A673 (cell line): ENCODE results near the gene CCDC97. TPM values are rescaled to one million over a fixed set of nuclear protein-coding genes. Genes with fewer than 3 reads are reported as not detected.

Experiments used
- BruUV-seq: library from RNA; stranded (reverse); fragments of 400-500 nt; replicated peaks from 2 replicates; lab custom pipeline; 2021; lab: Mats Ljungman, UMichigan
- CTCF ChIA-PET: fragments of 300-600 bp; sonication (Branson Sonifier 250); formaldehyde crosslinking; loops from one replicate; lab custom pipeline; 2022; ENCODE audit warnings: antibody characterized with exemption; lab: Charles Lee
- POLR2A ChIA-PET: fragments of 300-600 bp; sonication (Branson Sonifier 250); formaldehyde crosslinking; loops from one replicate; lab custom pipeline; 2022; ENCODE audit warnings: antibody characterized with exemption; ENCODE audit not compliant: low non-redundant PET; lab: Charles Lee
- DNase-seq: peaks from one replicate; pipeline ENCODE4 v3.0.0-alpha.2; 2015; ENCODE audit warnings: low spot score
- H3K27ac ChIP-seq: fragments of 200-600 bp; sonication (generic); 2 replicates; pipeline ENCODE4 v1.5.1; 2016; ENCODE audit warnings: mixed run types, low read depth, mild to moderate bottlenecking, mixed read lengths, antibody characterized with exemption, low read length; ENCODE audit not compliant: poor library complexity, severe bottlenecking
- H3K27me3 ChIP-seq: fragments of 200-600 bp; sonication (generic); replicated peaks from 2 replicates; pipeline ENCODE4 v1.6.1; 2017; ENCODE audit warnings: mixed run types, low read depth, mild to moderate bottlenecking, mixed read lengths, antibody characterized with exemption, low read length; ENCODE audit not compliant: insufficient read depth, poor library complexity
- H3K36me3 ChIP-seq: fragments of 200-600 bp; sonication (generic); 2 replicates; pipeline ENCODE4 v1.6.1; 2016; ENCODE audit warnings: mixed run types, mild to moderate bottlenecking, mixed read lengths, antibody characterized with exemption, low read length; ENCODE audit not compliant: insufficient read depth, poor library complexity, severe bottlenecking
- H3K4me1 ChIP-seq: fragments of 200-600 bp; sonication (generic); 2 replicates; pipeline ENCODE4 v1.6.1; 2017; ENCODE audit warnings: mixed run types, mild to moderate bottlenecking, mixed read lengths, antibody characterized with exemption, low read length; ENCODE audit not compliant: insufficient read depth, poor library complexity, severe bottlenecking
- H3K4me3 ChIP-seq: fragments of 200-600 bp; sonication (generic); 2 replicates; pipeline ENCODE4 v1.5.1; 2016; ENCODE audit warnings: low read depth, mixed run types, mild to moderate bottlenecking, mixed read lengths, low read length; ENCODE audit not compliant: poor library complexity, severe bottlenecking
- H3K9me3 ChIP-seq: fragments of 200-600 bp; sonication (generic); 2 replicates; pipeline ENCODE4 v1.6.1; 2016; ENCODE audit warnings: mixed run types, low read depth, mild to moderate bottlenecking, mixed read lengths, antibody characterized with exemption, low read length; ENCODE audit not compliant: poor library complexity, severe bottlenecking
- CTCF ChIP-seq: fragments of 300-800, 200-600 bp; sonication (generic); conservative IDR thresholded peaks from 2 replicates; pipeline ENCODE4 v1.5.1; 2017; ENCODE audit warnings: low read depth, mild to moderate bottlenecking, antibody characterized with exemption, low read length, moderate library complexity, mixed read lengths
- EZH2 ChIP-seq: fragments of 200-600 bp; sonication (generic); IDR thresholded peaks from 2 replicates; pipeline ENCODE4 v1.6.1; 2017; ENCODE audit warnings: borderline replicate concordance, low read depth, mild to moderate bottlenecking, mixed read lengths, antibody characterized with exemption, low read length; ENCODE audit not compliant: poor library complexity, severe bottlenecking
- intact Hi-C: fragments of 100-400 bp; cut with micrococcal nuclease; formaldehyde crosslinking; loops from one replicate; pipeline ENCODE4 v1.10.0; 2022; ENCODE audit not compliant: unreplicated experiment
- total RNA-seq: library from RNA; stranded (reverse); gene quantifications from 2 replicates; pipeline ENCODE4 v1.2.3, GENCODE V29; 2021

CCDC97 gene
- total RNA-seq, 1 experiment from 2014 or later = 40.8 TPM

- intact Hi-C loops = no loop called here
- no peak overlapping the region for H3K4me3 ChIP-seq
- no peak for TF ChIP-seq CTCF
- no peak for TF ChIP-seq EZH2
- peaks cover 16% of the 10 kb centered on the region for H3K4me1 ChIP-seq
- H3K36me3 ChIP-seq = peaks cover 27% of the 10 kb centered on the region
- BruUV-seq = no TSS peak
- no peaks in the 10 kb centered on the region for H3K9me3 ChIP-seq
- no peaks in the 10 kb centered on the region for H3K27me3 ChIP-seq
- no peak for DNase-seq
- ChIA-PET CTCF (interaction anchor here (0.5 kb wide), 1 partner anchor 239 kb away, joined by 3 read pairs; no protein-coding TSS in a partner anchor), POLR2A (no interaction called here)
- peak overlapping the region; percentile 77 for H3K27ac ChIP-seq
Measured at GRCh38 chr19:41328842-41329225, 18.9 kb downstream of the CCDC97 start.

- no peak overlapping the region for H3K4me3 ChIP-seq
- H3K27ac ChIP-seq = no peak overlapping the region
- ChIA-PET CTCF (no interaction called here), POLR2A (no interaction called here)
- H3K4me1 ChIP-seq = peaks cover 14% of the 10 kb centered on the region
- H3K36me3 ChIP-seq = peaks cover 23% of the 10 kb centered on the region
- DNase-seq = no peak
- intact Hi-C loops = no loop called here
- no TSS peak for BruUV-seq
- H3K9me3 ChIP-seq = no peaks in the 10 kb centered on the region
- TF ChIP-seq CTCF (no peak), EZH2 (no peak)
- no peaks in the 10 kb centered on the region for H3K27me3 ChIP-seq
Measured at GRCh38 chr19:41330481-41330880, 20.5 kb downstream of the CCDC97 start.

GRCh38 chr19:41330946-41331678 lies 21.1 kb downstream of the CCDC97 start:
- intact Hi-C loops = no loop called here
- POLR2A ChIA-PET = no interaction called here

More at GRCh38 chr19:41330946-41331678, 21.1 kb downstream of the CCDC97 start:
- Histone ChIP-seq H3K27me3 (no peaks in the 10 kb centered on the region), H3K9me3 (no peaks in the 10 kb centered on the region), H3K27ac (no peak overlapping the region), H3K4me3 (no peak overlapping the region), H3K4me1 (peaks cover 8% of the 10 kb centered on the region), H3K36me3 (peaks cover 23% of the 10 kb centered on the region)
- no TSS peak for BruUV-seq
- CTCF ChIA-PET = no interaction called here
- DNase-seq = no peak
- TF ChIP-seq EZH2 = no peak
- TF ChIP-seq CTCF = no peak
